ENCODE results near the gene CCNJL. TPM values are rescaled to one million over a fixed set of nuclear protein-coding genes. Genes with fewer than 3 reads are reported as not detected.

CCNJL gene
- polyA plus RNA-seq, 2 of the 4 experiments (the other 2 are of a cell fraction): 7.4 to 16.2 TPM

- TF ChIP-seq MAX (IDR thresholded peaks at IDR 0.05) (no peak), KDM5A (IDR thresholded peaks at IDR 0.05) (no peak), NR3C1 (IDR thresholded peaks at IDR 0.05) (no peak), HES2 (IDR thresholded peaks at IDR 0.05) (no peak), CBX2 (IDR thresholded peaks at IDR 0.05; ENCODE audit: borderline replicate concordance, low read depth) (no peak), ZC3H11A (IDR thresholded peaks at IDR 0.05) (no peak), RFX5 (IDR thresholded peaks at IDR 0.05) (no peak), ESRRA (IDR thresholded peaks at IDR 0.05; ENCODE audit: borderline replicate concordance, low read length) (no peak), SMC3 (IDR thresholded peaks at IDR 0.05) (no peak)
Observed at GRCh38 chr5:160312960-160313727, 780 bp upstream of the CCNJL start (continued).

GRCh38 chr5:160311491-160312133 lies 752 bp downstream of the CCNJL start:
- H3K27ac ChIP-seq: peak overlapping the region; percentile 89 to 91
- no peak for FAIRE-seq
- POLR2A ChIA-PET: interaction anchor here (1.0 to 2.3 kb wide), 5 partner anchors 11 to 146 kb away, joined by 4 to 15 read pairs (median 5); no protein-coding TSS in a partner anchor
- peak; percentile 28; the same call in 1 of the 2 replicates for TF ChIP-seq HOXB5 (CRISPR knock-in tag; IDR thresholded peaks at IDR 0.05)
- no peak for TF ChIP-seq RARB (CRISPR knock-in tag; IDR thresholded peaks at IDR 0.05)
- TF ChIP-seq MAX (IDR thresholded peaks at IDR 0.05): 0 out of 2 replicates have a peak, but pooled peaks have one; percentile 11
- 20% methylated on average over 13 of the region's 45 CpGs for WGBS (ENCODE audit: missing lambda C conversion rate)
- H3K4me1 ChIP-seq: peaks cover 41% of the 10 kb centered on the region
- no peaks in the 10 kb centered on the region for H3K9me3 ChIP-seq
- peak in 1 of 2 experiments; percentile 41 for DNase-seq (ENCODE audit: low read depth in 1 of 2, low spot score in 1 of 2)
- H3K4me3 ChIP-seq: peak overlapping the region; percentile 80
- CTCF ChIA-PET: interaction anchor here (0.7 to 1.9 kb wide), 6 partner anchors 20 to 100 kb away, joined by 3 to 9 read pairs (median 4); no protein-coding TSS in a partner anchor
- peak; percentile 75 to 83 for ATAC-seq
- H3K4me2 ChIP-seq: peak overlapping the region; percentile 84

GRCh38 chr5:160310552-160311295 lies 1.6 kb downstream of the CCNJL start:
- CTCF ChIA-PET: interaction anchor here (1.2 to 1.9 kb wide), 2 partner anchors 20 to 51 kb away, joined by 4 to 5 read pairs; no protein-coding TSS in a partner anchor
- Histone ChIP-seq H3K4me1 (peaks cover 35% of the 10 kb centered on the region), H3K9me3 (no peaks in the 10 kb centered on the region), H3K4me3 (peak overlapping the region; percentile 80), H3K27ac (no peak overlapping the region), H3K4me2 (peak overlapping the region; percentile 84)
- POLR2A ChIA-PET: interaction anchor here (1.2 kb wide), 1 partner anchor 32 kb away, joined by 4 read pairs; no protein-coding TSS in a partner anchor
- FAIRE-seq (no peak), ATAC-seq (no peak), DNase-seq (ENCODE audit: low read depth in 1 of 2, low spot score in 1 of 2) (no peak)
- WGBS (ENCODE audit: missing lambda C conversion rate): 89% methylated on average over 4 of the region's 4 CpGs
- TF ChIP-seq ZNF302 (CRISPR knock-in tag; IDR thresholded peaks at IDR 0.05): no peak
- TF ChIP-seq MYC (IDR thresholded peaks at IDR 0.05; ENCODE audit: borderline replicate concordance, low read length): no peak
- no peak for TF ChIP-seq SREBF2 (IDR thresholded peaks at IDR 0.05)
- TF ChIP-seq PHF8 (IDR thresholded peaks at IDR 0.05; ENCODE audit: borderline replicate concordance, low read depth): no peak
- no peak for TF ChIP-seq EHMT2 (IDR thresholded peaks at IDR 0.05; ENCODE audit: low read depth)
- TF ChIP-seq GATA3 (IDR thresholded peaks at IDR 0.05; ENCODE audit: borderline replicate concordance): no peak
- TF ChIP-seq EP300 (IDR thresholded peaks at IDR 0.05): no peak
- TF ChIP-seq JUNB (IDR thresholded peaks at IDR 0.05): no peak
- no peak for TF ChIP-seq REST (IDR thresholded peaks at IDR 0.05)
- no peak for TF ChIP-seq HOXA7 (CRISPR knock-in tag; IDR thresholded peaks at IDR 0.05)
- TF ChIP-seq KDM5A (IDR thresholded peaks at IDR 0.05): no peak
- no peak for TF ChIP-seq ESRRA (IDR thresholded peaks at IDR 0.05; ENCODE audit: borderline replicate concordance, low read length)
- TF ChIP-seq ATOH8 (CRISPR knock-in tag; IDR thresholded peaks at IDR 0.05; ENCODE audit: low read depth): no peak
- TF ChIP-seq CBX8 (IDR thresholded peaks at IDR 0.05): no peak
- no peak for TF ChIP-seq HOXB5 (CRISPR knock-in tag; IDR thresholded peaks at IDR 0.05)
- TF ChIP-seq NFE2L2 (conservative IDR thresholded peaks at IDR 0.05; ENCODE audit: low read length): no peak
- TF ChIP-seq HDAC2 (IDR thresholded peaks at IDR 0.05): no peak
- TF ChIP-seq BCL3 (IDR thresholded peaks at IDR 0.05): no peak
- no peak for TF ChIP-seq CHD2 (IDR thresholded peaks at IDR 0.05; ENCODE audit: low read length, partially characterized antibody)

Data from A549 (cell line).